HL-60 (cell line): ENCODE measurements around the gene APOL1.

ENCODE experiments used
- DNase-seq, 2 experiments: peaks; one replicate each; pipeline ENCODE4 v3.0.0-alpha.2; 2010 to 2020; ENCODE audit warnings: low read depth in 1 of 2, low spot score in 1 of 2
- H3K27ac ChIP-seq: fragments of 250-450 bp; sonication (Bioruptor Pico); replicated peaks from 2 replicates; pipeline ENCODE4 v1.5.1; 2020; ENCODE audit warnings: mild to moderate bottlenecking, moderate library complexity
- H3K27me3 ChIP-seq: fragments of 250-450 bp; sonication (Bioruptor Pico); 2 replicates; pipeline ENCODE4 v1.5.1; 2021; ENCODE audit warnings: mild to moderate bottlenecking, moderate library complexity; ENCODE audit not compliant: insufficient read depth, poor library complexity, severe bottlenecking
- H3K4me3 ChIP-seq: replicated peaks from 2 replicates; pipeline ENCODE4 v1.5.1; 2011; ENCODE audit warnings: mild to moderate bottlenecking, control low read depth, low read length; ENCODE audit not compliant: insufficient read depth
- CTCF ChIP-seq: IDR thresholded peaks from one replicate; pipeline ENCODE4 v1.5.1; 2011; ENCODE audit warnings: low read length, control low read depth, inconsistent platforms; ENCODE audit not compliant: insufficient read depth
- GABPA ChIP-seq: IDR thresholded peaks from 2 replicates; pipeline ENCODE4 v1.6.1; 2012; ENCODE audit warnings: low read depth
- POLR2AphosphoS5 ChIP-seq: IDR thresholded peaks from 2 replicates; pipeline ENCODE4 v1.6.1; 2012; ENCODE audit warnings: low read depth
- REST ChIP-seq: IDR thresholded peaks from 2 replicates; pipeline ENCODE4 v1.6.1; 2012; ENCODE audit warnings: low read depth; ENCODE audit not compliant: insufficient replicate concordance
- SPI1 ChIP-seq: IDR thresholded peaks from 2 replicates; pipeline ENCODE4 v1.6.1; 2012; ENCODE audit warnings: low read depth, mild to moderate bottlenecking, borderline replicate concordance

Gene APOL1

GRCh38 chr22:36235585-36235984, 17.3 kb upstream of the APOL1 start:
- Histone ChIP-seq H3K4me3 (no peak overlapping the region), H3K27ac (no peak overlapping the region), H3K27me3 (no peaks in the 10 kb centered on the region)
- DNase-seq, result no peak
- TF ChIP-seq SPI1, result no peak
- no peak for TF ChIP-seq CTCF
- no peak for TF ChIP-seq POLR2AphosphoS5
- no peak for TF ChIP-seq REST
- TF ChIP-seq GABPA, result no peak

GRCh38 chr22:36236388-36237319, 16.3 kb upstream of the APOL1 start:
- DNase-seq, result no peak
- H3K27me3 ChIP-seq, result no peaks in the 10 kb centered on the region
- H3K27ac ChIP-seq, result no peak overlapping the region
- TF ChIP-seq REST (no peak), SPI1 (no peak), CTCF (no peak), POLR2AphosphoS5 (no peak), GABPA (no peak)
- no peak overlapping the region for H3K4me3 ChIP-seq

DNA sequence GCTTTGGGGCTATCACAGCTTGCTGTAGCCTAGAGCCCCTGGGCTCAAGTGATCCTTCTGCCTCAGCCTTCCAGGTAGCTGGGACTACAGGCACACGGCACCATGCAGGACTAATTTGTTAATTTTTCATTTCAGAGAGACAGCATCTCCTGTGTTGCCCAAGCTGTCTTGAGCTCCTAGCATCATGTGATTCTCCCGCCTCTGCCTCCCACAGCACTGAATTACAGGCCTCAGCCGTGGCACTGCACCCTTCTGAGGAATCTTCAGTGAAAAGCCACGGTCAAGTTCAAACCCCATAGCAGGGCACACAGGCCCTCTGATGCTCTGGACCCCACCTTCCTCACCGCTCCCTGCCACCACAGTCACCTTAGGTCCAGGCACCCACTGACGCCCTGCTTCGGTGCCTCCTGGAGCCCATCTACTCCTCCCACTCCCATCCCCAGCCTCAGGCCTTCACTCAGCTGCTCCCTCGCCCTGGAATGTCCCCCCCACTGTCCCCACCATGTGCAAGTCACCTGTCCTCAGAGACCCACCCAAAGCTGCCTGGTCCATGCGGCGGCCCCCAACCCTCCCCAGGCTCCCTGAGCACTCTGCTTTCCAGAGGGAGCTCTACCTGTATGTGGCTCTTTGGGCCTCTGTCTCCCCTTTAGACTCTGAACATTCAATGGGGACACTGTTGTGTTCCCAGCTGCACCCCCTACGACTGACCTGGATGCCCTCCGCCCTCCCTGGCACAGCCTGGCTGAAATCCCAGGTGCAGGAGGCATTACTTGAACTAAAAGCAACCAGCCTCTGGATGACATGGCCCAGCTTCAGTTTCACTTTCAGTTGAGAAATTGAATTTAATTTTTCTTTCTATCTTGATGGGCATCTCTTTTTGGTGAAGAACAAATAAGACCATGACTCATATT, 15.2 kb upstream of the APOL1 start:
- no peak for TF ChIP-seq GABPA
- TF ChIP-seq CTCF, result no peak
- H3K27me3 ChIP-seq, result no peaks in the 10 kb centered on the region
- peak overlapping the region; percentile 16; the same call in 1 of the 2 replicates for H3K27ac ChIP-seq
- no peak for DNase-seq
- H3K4me3 ChIP-seq, result no peak overlapping the region
